Activated CD4-positive, CD25-positive, alpha-beta regulatory T cell treated with anti-CD3 and anti-CD28 coated beads, Interleukin-2, amount 50 U/mL, for 72 hours (primary cell): ENCODE data around the gene BNIP5.

ENCODE experiments used
- DNase-seq: peaks from one replicate; pipeline ENCODE4 v3.0.0; 2021

The BNIP5 gene

GRCh38 chr6:36320475-36320874 is 16.2 kb downstream of the BNIP5 start:
- DNase-seq = no peak

GRCh38 chr6:36319821-36320220 is 16.9 kb downstream of the BNIP5 start:
- no peak for DNase-seq

- no peak for DNase-seq
These were observed 17.3 kb downstream of the BNIP5 start for GRCh38 chr6:36319436-36319762.

GRCh38 chr6:36318690-36319435 is 17.8 kb downstream of the BNIP5 start:
- no peak for DNase-seq

GRCh38 chr6:36317623-36318022 is 19.1 kb downstream of the BNIP5 start:
- no peak for DNase-seq

GRCh38 chr6:36315921-36316320 is 20.8 kb downstream of the BNIP5 start:
- no peak for DNase-seq

GRCh38 chr6:36314221-36315014 is 22.3 kb downstream of the BNIP5 start:
- DNase-seq = no peak

- no peak for DNase-seq
These were observed 23.1 kb downstream of the BNIP5 start for GRCh38 chr6:36313649-36313936.

- DNase-seq = no peak
These were observed 23.6 kb downstream of the BNIP5 start for GRCh38 chr6:36312854-36313648.

GRCh38 chr6:36309900-36310299 is 26.8 kb downstream of the BNIP5 start:
- DNase-seq = no peak

GRCh38 chr6:36309203-36309602 is 27.5 kb downstream of the BNIP5 start:
- DNase-seq = no peak

GRCh38 chr6:36308514-36308913 is 28.2 kb downstream of the BNIP5 start:
- DNase-seq = no peak

- no peak for DNase-seq
These were observed 30.3 kb downstream of the BNIP5 start for GRCh38 chr6:36306375-36306774.

- no peak for DNase-seq
These were observed 30.8 kb downstream of the BNIP5 start for GRCh38 chr6:36305885-36306284.

- DNase-seq = peak; percentile 90
These were observed 34.3 kb downstream of the BNIP5 start for GRCh38 chr6:36302227-36302976.

- no peak for DNase-seq
These were observed 34.9 kb downstream of the BNIP5 start for GRCh38 chr6:36301781-36302180.

- DNase-seq = no peak
These were observed 35.5 kb downstream of the BNIP5 start for GRCh38 chr6:36301085-36301658.

GRCh38 chr6:36298027-36298426 is 38.7 kb downstream of the BNIP5 start:
- no peak for DNase-seq

GRCh38 chr6:36297511-36297910 is 39.2 kb downstream of the BNIP5 start:
- no peak for DNase-seq

GRCh38 chr6:36297051-36297450 is 39.6 kb downstream of the BNIP5 start:
- DNase-seq = no peak

GRCh38 chr6:36296240-36296639 is 40.4 kb downstream of the BNIP5 start:
- DNase-seq = no peak

GRCh38 chr6:36292170-36292569 is 44.5 kb downstream of the BNIP5 start:
- no peak for DNase-seq
